NCI-H1436 (cell line): ENCODE results near the gene SCARF2.
"Not testable (repeated sequence)": the region's sequence is repeated elsewhere in the genome, so short reads cannot be mapped to it uniquely, and the experiment has no call there.

Experiments
- DNase-seq: peaks from one replicate; lab custom pipeline; 2025; lab: John Stamatoyannopoulos, UW

The SCARF2 gene

DNA sequence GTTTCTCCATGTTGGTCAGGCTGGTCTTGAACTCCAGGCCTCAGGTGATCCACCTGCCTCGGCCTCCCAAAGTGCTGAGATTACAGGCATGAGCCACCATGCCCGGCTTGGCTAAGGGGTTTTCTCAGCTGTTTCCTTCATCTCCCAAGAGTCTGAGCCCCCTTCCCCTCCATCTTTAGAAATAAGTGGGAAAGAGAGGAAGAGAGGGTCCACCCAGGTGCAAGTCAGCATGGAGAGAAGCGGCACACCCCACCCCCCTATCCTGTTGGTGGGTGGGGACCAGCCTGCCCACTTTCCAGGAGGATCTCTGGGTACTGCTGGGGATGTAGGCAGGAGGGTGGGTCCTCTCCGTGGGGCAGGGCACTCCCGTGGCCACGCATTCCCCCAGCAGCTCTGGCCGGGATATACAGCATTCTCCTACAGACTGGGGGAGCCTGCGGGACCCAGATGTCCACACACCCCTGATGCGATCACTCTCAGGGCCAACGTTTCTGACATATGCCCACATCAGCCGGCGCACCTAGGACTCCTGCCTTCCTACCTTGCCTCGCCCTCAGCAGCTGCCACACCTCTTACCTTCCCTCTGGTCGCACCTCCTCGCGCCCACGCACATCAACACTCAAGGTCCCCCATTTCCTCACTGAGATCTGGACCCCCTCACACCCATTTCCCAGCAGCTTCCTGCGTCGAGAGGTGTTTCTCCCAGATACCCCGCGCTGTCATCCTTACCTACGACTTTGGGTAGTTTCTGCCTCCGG lies 8.9 kb downstream of the SCARF2 start:
- no peak for DNase-seq

DNA sequence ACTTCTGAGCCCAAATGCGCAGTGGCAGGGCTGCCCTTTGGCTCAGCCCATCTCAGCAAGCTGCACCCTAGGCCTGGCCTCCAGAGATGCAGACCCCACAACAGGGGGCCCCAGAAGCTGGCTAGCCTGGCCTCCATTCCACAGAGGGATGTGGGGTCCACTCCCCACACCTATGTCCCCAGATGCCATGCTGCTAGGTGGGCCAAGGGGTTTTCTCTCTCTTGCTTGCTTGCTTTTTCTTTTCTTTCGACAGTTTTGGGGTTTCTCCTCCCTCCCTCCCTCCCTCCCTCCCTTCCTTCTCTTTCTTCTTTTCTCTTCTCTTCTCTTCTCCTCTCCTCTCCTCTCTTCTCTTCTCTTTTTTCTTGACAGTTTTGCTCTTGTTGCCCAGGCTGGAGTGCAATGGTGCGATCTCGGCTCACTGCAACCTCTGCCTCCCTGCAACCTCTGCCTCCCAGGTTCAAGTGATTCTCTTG lies 9.6 kb downstream of the SCARF2 start:
- no peak for DNase-seq

DNA sequence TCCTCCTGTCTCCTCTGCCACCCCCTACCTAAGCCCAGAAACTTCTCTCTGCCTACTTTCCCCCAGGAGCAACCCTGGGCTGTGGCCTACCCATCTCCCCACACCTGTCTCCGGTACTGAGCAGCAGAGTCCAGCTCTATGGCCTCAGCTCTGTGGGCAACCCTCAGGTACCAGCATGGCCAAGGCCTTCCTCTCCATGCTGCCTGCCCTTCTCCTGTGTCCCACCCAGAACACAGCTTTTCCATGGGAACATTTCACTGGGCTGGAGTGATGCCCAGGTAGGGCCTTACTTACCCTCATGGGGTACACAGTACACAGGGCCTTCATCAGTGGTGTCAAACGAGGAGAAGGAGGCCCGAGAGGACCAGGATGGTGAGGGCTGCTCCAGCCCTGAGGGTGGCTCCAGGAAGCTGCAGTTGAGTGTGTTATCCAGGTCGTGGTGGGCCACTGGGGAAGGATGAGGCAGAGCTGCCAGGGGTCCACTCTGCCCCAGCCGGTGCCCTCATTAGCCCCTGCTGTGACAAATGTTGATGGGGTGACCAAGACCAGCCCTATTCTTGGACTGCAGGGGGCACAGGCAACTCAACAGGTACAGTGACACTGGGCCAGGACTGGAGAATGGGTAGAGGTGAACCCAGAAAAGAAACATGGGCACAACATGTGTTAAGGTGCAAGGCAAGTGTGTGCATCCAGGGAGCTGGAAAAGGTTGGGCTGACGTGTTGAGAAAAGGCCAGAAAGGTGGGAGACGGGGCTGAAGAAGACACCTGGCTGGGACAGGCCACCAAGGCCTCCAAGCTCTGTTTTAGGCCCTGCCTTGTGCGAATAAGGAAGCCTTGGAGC lies 10.3 kb downstream of the SCARF2 start:
- no peak for DNase-seq

DNA sequence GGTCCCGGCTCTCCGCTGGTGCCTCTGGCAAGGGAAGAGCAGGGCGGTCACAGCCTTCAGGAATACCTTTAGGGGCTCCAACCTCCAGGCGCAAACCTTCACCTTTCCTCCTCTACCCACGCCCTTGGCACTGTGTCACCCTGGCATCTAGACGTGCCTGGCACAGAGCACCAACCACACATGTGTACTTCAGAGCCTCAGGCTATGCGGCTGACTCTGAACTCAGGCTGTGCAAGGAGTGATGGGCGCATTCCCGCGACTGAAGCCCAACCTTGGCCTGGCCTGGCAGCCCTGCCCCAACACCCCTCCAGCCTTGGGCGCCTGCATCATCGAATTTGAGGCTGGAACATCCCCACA lies 11.4 kb downstream of the SCARF2 start:
- DNase-seq, result no peak

DNA sequence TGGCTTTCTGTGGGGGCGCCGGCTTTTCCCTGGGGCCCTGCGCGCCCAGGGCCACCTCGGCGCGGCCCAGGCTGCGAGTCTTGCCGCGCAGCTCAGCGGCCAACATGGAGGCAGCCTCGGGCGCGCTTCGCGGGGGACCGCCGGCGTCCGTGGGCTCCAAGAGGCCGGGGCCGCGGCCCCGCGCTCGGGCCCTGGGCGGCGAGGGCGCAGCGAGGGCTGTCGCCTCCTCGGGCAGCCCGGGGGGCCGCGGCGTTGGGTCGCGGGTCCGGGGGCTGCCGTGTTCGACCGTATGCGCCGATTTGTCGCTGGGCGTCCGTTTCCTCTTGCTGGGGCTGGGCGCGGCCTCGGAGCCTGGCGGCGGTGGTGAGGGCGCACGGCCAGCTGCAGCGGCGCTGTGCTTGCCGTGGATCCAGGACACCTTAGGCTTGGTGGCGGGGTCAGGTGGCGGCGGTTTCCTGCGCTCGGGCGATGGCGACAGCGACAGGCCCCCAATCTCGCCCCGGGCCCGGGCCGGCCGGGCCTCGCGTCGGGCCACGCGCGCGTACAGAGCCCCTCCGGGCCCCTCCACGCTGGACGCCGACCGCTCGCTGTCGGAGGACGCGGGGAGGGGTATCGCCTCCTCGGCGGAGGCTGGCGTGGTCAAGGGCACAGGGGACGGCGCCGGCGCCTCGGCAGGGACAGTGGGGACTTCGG lies 11.9 kb downstream of the SCARF2 start:
- DNase-seq, result no peak

DNA sequence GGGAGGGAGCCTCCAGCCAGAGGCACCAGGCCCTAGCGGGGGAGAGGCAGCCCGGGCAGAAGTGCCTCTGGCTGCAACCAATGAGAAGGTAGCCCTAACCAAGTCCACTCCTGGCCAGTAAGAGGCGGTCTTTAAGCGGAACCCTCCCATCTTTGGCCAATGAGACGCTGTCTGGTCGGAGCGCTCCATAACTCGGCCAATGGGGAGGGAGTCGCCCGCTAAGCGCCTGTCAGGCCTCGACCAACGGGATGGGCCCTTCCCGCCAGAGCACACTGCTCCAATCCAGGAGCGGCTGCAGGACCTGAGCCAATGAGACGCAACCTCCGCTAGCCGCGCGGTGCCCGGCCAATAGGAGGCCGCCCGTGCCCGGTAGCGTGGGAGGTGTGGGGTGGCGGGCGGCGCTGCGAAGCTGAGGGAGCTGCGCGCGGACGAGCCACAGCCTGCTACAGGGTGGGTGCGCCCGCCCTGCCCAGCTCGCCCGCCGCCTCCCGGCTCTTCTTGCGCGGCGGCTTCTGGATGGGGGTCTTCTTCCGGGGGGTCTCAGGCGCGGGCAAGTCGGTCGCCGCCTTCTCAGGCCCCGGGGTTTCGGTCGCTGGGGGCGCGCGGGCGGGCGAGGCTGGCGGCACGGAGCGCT lies 12.6 kb downstream of the SCARF2 start:
- DNase-seq, result no peak

DNA sequence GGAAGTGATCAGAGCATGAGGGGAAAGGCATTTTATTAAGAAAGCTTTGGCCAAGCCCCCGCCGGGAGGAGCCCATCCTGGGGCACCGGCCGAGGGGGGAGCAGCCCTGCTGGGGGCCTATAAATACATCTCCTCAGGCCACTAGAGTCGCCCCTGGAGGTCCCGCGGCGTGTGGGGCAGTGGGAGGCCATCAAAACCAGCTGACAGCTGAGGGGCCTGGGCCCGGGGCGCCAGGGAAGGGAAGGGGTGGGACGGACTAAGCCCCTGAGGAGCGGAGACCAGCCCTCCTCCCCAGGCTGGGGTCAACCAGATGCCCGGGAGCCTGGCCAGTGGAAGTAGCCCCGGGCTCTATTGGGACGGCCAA lies 13.1 kb downstream of the SCARF2 start:
- no peak for DNase-seq

DNA sequence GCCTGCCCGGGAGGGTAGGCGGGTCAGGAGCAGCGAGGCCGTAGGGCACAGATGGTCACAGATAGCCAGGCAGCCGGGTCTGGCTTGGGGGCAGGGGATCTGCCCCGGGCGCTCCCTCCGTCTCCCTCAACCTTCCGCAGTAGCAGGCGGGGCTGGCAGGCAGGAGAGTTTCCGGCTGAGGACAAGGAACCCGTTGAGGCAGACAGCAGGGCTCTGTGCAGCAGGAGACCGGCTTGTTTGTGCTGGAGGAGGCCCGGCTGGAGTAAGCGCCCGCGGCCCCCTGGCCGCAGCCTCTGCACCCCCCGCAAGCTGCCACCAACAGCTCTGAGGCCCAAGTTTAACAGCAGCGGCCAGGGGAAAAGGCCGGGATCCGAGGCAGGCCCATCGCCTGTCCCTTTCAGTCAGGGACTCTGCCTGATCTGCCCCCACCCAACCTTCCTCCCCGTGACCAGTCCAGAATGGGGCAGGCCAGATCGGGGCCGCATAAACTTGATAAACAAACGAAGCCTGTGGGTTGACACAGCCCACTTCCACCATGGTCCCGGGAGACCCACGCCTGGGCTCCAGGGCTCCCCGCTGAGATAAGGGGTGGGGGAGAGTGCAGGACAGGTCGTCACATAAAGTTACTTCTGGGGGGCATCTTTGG lies 13.6 kb downstream of the SCARF2 start:
- DNase-seq, result no peak

DNA sequence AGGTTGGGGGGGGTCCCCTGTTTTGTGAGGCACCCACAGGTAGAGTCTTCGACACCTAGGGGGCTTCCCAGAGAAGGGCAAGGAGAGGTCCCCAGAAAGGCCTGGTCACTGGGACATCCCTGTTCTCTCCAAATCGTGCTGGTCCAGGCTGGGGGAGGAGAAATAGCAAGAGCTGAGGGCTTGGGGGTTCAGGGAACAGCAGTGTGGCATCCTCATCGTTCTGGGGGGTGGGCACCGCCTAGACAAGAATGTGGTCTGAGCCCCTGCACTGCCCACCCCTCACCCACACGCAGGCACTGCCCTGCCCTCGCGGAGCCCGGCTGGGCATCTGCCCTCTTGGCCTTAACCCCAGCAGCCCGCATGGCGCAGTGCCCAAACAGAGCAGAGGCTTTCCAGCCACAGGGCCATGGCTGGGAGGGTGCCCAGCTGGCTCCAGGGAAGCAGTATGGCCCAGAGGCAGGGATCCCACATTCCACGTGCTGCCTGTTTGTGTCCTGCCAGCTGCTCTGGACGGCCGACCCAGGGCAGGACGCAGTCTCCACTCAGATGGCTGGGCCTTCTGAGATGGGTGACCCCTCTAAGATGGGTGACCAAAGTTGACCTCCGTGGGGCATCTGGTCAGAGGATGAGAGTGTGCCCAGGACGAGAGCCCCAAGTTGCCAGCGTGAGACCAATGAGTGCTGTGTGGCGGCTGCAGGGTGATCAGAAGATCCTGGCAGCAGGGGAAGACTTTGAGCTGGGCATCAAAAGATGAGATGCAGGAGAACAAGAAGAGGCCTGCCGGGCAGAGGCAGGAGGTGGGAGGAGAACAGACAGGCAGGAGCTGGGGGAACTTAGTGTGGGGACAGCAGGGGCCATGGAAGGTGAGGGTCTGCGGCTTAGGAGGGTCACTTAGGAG lies 14.4 kb downstream of the SCARF2 start:
- DNase-seq, result no peak

DNA sequence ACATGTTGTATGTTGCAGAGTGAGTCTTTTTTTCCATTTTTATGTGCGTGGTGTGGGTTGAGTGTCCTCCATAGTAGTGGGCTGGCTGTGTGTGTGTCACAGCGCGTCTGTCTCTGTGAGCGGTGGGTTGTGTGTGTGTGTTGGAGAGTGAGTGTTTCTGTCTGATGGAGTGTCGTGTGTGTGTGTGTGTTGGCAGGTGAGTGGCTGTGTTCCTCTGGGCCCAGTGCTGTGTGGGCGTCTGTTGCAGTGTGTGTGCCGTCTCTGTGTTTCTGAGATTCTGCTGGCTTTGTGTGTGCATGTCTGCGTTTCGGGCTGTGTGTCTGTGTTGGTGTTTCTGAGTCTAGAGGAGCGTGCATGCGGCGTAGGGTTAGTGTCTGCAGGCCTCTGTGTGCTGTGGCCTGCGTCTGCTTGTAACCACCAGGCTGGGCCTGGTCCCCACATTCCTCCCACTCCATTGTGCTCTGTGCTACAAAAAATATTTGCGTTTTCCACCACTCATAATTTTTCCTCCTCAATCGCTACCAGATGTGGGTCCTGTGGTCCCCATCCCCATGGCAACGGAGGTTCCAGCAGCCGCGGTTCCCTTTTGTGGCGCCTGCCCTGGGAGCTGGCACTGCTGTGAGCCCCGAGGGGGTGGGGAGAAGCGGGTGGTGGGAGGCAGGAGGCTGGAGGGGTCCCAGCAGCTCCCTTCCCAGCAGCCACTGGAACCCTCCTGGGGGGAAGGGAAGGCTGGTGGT lies 15.2 kb downstream of the SCARF2 start:
- DNase-seq, result no peak

DNA sequence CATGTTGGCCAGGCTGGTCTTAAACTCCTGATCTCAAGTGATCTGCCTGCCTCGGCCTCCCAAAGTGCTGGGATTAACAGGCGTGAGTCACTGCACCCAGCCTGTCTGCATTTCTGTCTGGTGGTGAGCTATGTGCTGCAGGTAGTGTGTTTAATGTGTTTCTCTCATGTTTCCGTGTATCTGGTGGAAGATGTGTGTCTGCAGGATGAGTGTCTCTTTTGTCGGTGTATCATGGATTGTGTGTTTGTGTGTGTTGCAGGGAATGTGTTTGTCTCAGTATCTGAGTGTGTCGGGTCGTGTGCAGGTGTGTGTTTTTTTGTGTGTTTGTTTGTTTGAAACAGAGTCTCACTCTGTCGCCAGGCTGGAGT lies 16.1 kb downstream of the SCARF2 start:
- DNase-seq, result no peak

DNA sequence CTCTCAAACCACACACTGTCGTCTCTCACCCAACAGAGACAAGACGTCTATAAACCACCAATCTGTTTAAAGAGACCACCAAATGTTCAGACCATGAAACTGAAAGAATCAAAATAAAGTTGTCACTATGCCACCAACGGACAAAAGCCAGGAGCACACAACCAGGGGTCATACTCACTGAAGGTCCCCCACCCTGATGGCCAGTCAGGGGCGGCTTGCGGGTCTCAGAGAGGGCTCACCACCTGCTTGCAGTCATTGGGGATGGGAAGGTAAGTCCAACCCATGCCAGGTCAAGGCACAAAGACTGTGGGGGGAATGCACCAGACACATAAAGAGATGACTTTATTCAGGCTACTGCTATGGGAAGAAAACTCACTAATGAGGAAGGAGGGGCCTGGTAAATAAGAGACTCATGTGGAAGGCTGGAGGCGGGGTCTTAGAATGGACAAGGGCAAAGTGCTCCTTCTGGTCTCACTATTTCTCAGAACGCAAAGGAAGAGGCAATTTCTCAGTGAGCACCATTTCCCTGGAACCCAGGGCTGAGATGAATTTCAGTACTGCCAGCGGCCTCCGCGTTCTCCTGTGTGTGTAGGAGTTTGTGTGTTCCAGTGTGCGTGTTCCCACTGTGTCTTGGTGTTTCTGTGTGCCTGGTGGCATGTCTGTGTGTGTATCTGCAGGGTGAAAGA lies 17.3 kb downstream of the SCARF2 start:
- DNase-seq, result no peak

DNA sequence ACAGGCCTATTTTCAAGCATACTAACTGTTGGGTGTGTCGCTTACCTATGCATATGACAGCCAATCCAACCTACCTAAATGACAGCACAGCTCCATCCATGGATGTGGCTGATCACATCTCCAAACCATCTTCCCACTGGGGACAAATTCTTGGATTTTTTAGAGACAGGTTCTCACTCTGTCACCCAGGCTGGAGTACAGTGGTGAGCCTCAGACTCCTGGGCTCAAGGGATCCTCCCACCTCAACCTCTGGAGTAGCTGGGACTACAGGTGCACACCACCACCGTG lies 18.0 kb downstream of the SCARF2 start:
- no peak for DNase-seq

DNA sequence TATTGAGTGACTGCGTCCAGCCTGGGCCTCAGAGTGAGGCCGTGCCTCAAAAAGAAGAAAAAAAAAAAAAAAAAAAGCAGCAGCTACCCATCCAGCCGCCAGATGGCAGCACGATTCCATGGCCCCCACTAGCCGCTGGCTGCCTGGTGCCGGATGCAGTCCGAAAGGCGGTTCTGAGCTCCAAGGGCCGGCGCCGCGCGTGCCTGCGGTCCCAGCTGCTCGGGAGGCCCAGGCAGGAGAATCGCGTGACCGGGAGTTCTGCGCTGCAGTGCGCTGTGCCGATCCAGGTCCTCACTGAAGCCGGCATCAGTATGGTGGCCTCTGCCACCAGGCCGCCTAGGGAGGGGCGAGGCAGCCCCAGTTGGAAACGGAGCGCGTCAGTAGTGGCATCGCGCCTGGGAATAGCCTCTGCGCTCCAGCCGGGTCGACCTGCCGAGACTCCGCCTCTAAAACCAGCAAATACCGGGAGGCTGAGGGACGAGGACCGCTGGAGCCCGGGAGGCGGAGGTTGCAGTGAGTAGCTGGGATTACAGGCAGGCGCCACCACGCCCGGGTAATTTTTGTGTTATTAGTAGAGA lies 19.3 kb downstream of the SCARF2 start:
- peak; percentile 53 for DNase-seq

DNA sequence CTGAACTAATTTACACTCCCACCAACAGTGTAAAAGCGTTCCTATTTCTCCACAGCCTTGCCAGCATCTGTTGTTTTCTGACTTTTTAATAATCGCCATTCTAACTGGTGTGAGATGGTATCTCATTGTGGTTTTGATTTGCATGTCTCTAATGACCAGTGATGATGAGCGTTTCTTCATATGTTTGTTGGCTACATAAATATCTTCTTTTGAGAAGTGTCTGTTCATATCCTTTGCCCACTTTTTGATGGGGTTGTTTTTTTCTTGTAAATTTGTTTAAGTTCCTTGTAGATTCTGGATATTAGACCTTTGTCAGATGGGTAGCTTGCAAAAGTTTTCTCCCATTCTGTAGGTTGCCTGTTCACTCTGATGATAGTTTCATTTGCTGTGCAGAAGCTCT lies 21.9 kb downstream of the SCARF2 start:
- not testable (repeated sequence) for DNase-seq

DNA sequence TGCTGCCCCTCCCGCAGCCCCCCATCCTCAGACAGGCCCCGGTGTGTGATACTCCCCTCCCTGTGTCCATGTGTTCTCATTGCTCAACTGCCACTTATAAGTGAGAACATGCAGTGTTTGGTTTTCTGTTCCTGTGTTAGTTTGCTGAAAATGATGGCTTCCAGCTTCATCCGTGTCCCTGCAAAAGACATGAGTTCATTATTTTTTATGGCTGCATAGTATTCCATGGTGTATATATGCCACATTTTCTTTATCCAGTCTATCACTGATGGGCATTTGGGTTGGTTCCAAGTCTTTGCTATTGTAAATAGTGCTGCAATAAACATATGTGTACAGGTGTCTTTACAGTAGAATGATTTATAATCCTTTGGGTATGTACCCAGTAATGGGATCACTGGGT lies 22.4 kb downstream of the SCARF2 start:
- DNase-seq, result not testable (repeated sequence)

DNA sequence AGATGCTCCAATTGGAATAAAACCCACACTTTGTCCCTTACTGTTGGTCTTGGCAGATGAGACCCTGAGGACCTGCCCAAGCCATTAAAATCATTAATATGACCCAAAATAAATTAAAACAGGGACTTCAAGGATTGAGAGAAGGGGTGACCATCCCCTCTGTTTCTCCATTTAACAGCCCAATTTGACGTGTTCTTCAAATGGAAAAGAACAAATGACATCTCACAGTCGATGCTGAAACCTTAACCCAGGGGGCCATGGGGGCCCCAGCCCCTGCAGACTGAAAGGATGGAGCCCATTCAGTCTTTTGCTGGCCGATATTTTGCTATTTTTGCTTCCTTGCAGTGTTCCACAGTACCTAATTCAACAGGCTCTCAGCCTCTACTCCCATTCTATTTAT lies 23.2 kb downstream of the SCARF2 start:
- DNase-seq, result no peak

DNA sequence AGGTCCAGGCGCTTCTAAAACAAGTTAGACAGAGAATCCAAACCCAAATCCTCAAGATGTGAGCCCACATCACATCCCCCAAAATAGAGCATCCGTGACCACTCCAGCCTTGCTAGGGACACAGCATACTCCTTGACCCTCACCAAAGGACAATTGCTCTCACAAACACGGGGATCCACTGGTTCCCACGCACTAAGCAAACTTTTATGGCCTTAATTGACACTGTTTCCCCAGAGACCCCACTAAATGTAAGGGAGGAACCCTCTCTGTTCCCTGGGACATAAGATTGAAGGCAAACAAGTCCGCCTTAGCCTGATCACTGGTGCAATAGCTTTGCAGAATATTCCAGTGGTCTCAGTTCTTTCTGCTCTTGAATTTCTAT lies 23.6 kb downstream of the SCARF2 start:
- no peak for DNase-seq

DNA sequence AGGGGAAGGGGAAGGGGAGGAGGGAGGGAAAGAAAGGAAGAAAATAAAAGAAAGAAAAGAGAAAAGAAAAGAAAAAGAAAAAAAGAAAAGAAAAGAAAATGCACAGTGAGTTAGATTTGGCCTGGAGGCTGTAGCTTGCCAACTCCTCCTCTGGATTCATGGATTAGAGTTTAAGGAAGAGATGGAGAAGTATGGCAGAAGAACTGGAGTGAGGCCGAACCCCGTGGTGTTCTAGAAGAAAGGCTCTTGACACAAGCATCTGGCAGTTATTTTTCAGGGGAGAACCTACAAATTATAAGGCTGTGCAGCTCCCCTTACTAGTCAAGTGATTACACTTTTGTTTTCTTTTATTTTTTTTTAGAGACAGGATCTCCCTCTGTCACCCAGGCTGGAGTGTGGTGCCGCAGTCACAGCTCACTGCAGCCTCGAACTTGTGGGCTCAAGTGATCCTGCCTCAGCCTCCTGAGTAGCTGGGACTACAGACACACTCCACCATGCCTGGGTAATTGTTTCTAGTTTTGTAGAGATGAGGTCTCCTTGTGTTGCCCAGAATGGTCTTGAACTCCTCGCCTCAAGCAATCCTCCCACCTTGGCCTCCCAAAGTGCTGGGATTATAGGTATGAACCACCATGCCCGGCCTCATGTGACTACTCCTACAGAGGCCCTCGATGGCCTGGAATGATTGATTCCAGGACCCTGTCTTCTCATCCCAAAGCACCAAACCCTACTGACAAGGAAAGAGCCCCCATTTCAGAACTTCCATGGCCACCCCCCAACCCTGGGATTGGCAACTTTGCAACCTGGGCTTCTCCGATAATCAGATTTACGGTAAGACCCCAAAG lies 24.2 kb downstream of the SCARF2 start:
- no peak for DNase-seq
